NT2/D1 (cell line): ENCODE results near the gene PLAAT5.

Experiments
- SUZ12 ChIP-seq: IDR thresholded peaks from 2 replicates; pipeline ENCODE4 v1.6.1; 2011; ENCODE audit not compliant: insufficient read length, insufficient read depth; ENCODE audit errors: extremely low read depth
- YY1 ChIP-seq: IDR thresholded peaks from 2 replicates; pipeline ENCODE4 v1.6.1; 2011; ENCODE audit not compliant: insufficient read length, insufficient read depth

GRCh38 chr11:63503492-63503891, 12.5 kb upstream of the PLAAT5 start:
- TF ChIP-seq SUZ12 (no peak), YY1 (no peak)
